HG03558 (cell line): Measurements from ENCODE around the gene LRTM2.

Experiments used
- ATAC-seq: cut with Tn5 transposase; IDR thresholded peaks from one replicate; pipeline ENCODE4 v1.9.1; 2021; ENCODE audit warnings: moderate number of reproducible peaks; ENCODE audit not compliant: unreplicated experiment; ENCODE audit errors: extremely low read depth

LRTM2 gene

GRCh38 chr12:1820191-1820895 lies at the start of gene LRTM2:
TSS of gene LRTM2 (plus strand) at chr12:1820565. CDS start at chr12:1828149, 7,584 bp downstream.
- ATAC-seq: no peak

DNA sequence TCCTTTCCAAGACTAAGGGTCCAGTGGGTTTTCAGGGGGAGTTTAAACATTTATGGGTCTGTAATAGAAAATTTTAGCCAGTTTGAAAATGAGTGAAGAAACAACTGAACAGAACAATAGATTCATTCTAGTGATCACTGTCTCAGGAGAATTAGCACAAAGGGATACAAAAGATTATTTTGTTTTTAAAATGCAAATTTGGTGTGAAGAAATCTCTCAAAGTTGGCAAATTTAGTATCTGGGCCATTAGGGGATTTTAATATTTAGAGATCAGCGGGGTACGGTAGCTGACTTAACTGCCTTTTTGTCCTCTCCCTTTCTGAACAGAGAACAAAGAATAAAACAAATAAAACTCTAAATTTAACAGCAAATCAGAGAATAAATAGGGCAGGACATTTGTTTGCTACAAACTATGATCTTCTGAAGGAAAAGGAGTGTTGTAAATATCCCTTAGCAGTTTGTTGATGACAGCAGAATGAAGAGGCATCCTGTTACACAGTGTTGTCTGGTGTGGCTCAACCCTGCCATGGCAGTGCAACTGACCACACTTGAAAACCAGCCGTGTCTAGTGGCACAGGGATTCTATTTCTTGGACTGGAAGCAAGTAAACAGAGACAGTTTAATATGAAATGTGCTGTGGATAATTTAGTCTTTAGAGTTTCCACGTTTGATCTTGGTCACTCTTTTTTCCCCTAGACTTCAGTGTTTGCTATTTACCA lies 46.3 kb upstream of the LRTM2 start:
- no peak for ATAC-seq

DNA sequence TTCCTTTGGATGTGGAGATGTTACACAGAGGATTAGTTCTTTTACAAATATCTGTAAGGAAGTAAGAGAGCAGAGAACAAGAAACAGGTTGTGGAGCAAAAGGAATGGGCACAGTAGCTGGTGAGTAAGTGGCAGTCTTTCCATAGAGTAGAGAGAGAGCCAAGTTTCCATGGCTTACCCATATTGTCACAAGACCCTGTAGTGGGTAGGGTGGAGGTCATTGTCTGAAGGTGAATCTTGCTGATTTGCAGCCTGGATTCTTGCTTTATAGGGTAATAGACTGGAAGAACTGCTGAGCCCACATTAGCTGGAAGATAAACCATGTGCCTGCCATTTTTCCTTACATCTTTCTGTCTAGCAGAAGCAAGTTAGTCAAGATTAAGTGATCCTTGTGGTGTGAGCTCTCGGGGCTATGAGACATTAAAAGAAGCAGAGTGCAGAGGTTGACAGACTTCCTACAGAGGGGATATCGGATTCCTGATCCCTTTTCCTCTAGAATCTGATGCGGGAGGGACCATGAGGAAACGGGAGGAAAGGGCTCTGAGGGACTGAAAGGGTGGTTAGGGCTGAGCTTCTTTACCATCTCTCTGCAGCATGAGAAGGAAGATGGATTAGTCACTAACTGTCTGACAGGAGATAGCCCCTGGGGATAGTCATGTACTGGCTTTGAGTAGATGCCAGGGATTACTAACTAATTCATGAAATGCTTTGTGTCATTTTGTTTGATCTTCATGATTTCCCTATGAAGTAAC lies 44.0 kb upstream of the LRTM2 start:
- no peak for ATAC-seq

GRCh38 chr12:1777798-1778197 lies 42.6 kb upstream of the LRTM2 start:
- ATAC-seq: no peak

DNA sequence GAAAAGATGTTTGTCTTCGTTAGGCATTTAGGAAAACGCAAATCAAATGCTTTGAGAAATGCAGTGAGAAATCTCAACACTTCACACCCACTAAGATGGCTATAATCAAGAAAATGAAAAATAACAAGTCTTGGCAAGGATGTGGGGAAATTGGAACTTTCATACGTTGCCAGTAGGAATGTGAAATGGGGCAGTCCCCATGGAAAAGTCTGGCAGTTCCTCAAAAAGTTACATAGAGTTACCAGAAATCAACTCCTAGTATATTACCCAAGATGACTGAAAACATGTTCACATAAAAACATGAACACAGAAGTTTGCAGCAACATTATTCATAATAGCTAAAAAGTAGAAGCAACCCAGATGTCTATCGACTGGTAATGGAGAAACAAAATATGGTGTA lies 41.5 kb upstream of the LRTM2 start:
- no peak for ATAC-seq

DNA sequence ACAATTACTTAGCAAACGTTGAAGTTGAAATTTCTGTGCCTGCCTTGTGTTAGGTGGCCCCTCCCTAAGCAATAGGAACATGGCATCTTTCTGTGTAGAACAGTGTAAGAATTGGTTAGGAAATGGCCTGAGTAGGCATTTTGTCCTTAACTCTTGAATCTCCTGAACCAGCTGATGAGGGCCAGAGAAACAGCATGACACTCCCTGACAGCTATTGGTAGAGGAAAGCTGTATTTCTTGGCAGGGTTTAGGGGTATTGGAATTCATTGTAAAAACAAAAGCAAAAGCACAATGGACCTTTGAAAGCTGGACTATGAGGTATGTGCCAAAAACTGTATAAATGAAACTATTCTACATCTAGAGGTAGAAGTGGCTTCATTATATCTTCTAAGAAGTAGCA lies 40.6 kb upstream of the LRTM2 start:
- ATAC-seq: no peak

DNA sequence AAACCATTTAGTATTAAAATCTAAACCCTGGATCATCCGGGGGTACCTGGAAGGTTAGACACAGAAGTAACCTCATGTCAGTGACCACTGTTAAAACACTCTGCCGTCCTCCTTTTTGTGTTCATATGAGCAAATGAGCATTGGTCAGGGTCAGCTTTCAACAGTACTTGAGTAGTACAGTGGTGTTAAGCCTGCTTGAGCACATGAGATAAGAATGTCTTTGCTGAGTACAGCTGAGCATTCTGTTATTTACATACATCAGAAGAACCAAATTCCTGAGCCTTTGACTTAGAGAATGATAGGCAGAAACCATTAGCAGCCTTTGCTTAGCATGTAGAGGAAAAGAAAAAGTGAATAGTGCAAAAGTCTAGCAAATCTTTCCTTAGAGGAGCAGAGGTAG lies 38.6 kb upstream of the LRTM2 start:
- ATAC-seq: no peak

- no peak for ATAC-seq
These were observed 38.1 kb upstream of the LRTM2 start for GRCh38 chr12:1782215-1782614.

DNA sequence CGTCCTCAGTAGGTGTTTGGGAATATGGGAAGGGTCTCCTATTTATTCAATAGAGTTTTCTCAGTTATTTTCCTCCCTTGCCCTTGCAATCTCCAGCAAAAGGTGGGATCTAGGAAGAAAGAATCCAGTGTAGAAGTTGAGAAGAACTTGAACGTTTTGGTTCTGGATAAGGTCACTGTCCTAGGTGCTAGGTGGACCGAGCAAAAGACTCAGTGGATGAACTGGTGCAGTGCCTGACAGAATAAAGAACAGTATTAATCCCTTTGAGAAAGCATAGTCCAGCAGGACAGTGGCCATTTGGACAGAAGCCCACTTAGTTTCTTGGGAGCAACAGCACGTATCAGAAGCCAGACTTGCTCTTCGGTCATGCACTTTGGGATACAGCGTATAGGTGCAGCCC lies 32.7 kb upstream of the LRTM2 start:
- ATAC-seq: no peak

GRCh38 chr12:1790444-1790843 lies 29.9 kb upstream of the LRTM2 start:
- no peak for ATAC-seq

DNA sequence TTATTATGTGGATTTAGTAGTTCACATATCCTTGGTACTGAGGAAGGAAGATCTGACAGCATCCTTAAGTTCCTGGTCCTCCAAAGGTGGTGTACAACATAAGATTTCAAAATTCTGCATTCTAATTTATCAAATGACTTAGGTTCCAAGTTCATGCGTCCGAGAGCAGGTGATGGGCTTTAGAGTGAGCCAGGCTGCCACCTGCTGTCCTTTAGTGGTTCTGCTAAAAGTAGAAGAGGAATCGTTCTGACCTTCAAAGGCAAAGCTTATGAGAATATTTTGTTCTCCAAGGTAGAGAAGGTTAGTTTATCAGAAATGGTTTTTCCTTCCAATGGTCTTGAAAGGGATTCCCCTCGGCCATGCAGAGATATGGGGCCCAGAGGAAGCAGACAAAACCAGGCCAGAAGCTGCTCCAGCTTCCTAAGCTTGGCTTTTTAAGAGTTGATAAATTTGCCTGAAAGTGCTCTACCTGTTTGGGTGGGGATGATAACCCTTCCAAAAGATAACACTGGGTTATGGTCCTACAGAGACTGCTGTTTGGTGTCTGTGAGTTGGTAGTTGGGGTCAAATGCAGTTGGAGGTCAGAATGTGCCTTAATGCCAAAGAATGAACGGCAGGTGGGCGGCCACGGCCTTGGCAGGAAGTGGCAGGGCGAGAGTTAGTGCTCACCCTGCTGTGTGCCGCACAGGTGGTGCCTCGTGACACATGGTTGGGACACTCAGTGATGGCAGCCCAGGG lies 29.1 kb upstream of the LRTM2 start:
- ATAC-seq: no peak

DNA sequence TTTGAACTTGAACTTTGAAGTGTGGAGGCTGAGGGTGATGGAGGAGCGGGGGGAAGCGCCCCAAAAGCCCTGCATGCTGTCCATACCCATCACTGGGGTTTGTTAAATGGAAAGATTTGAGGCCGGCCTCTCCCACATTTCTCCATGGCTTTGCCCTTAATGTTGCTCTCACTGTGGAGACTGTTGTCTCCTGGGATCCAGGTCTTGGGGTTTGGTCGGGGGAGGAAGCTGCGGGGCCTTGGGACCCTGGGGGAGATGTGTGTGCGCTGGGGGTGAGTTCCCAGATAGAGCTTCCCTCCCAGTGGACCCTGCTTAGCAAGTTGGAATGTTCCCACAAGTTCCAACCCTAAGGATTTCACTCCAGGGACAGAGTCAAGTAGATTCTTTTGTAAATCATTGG lies 28.0 kb upstream of the LRTM2 start:
- no peak for ATAC-seq

GRCh38 chr12:1793426-1794210 lies 26.7 kb upstream of the LRTM2 start:
- no peak for ATAC-seq

- ATAC-seq: no peak
These were observed 25.8 kb upstream of the LRTM2 start for GRCh38 chr12:1794440-1795090.

GRCh38 chr12:1795221-1795784 lies 25.1 kb upstream of the LRTM2 start:
- ATAC-seq: no peak

GRCh38 chr12:1795785-1796514 lies 24.4 kb upstream of the LRTM2 start:
- ATAC-seq: no peak

- ATAC-seq: no peak
These were observed 23.8 kb upstream of the LRTM2 start for GRCh38 chr12:1796515-1797010.
